NCI-H1930 (cell line): ENCODE data around the gene MLLT6.
A peak's percentile ranks its signal among the peaks of the same experiment; 100 is the strongest.

Experiments
- DNase-seq, 2 experiments: peaks; one replicate each; lab custom pipeline; 2025; lab: John Stamatoyannopoulos, UW

Gene MLLT6

GRCh38 chr17:38743556-38744171 lies 38.6 kb downstream of the MLLT6 start:
- no peak for DNase-seq

GRCh38 chr17:38745545-38745944 lies 40.5 kb downstream of the MLLT6 start:
- no peak for DNase-seq

- DNase-seq = no peak
These were observed 41.2 kb downstream of the MLLT6 start for GRCh38 chr17:38746004-38746848.

GRCh38 chr17:38746849-38747462 lies 41.9 kb downstream of the MLLT6 start:
- DNase-seq = no peak

- DNase-seq = peak in 1 of 2 experiments; percentile 33
These were observed 42.5 kb downstream of the MLLT6 start for GRCh38 chr17:38747463-38748148.

GRCh38 chr17:38748149-38748891 lies 43.2 kb downstream of the MLLT6 start, which contains the start of gene PCGF2:
TSS of gene PCGF2 (minus strand) at chr17:38748336. CDS start at chr17:38740402, 7,934 bp downstream.
- DNase-seq = peak; percentile 81 to 86

- no peak for DNase-seq
These were observed 43.8 kb downstream of the MLLT6 start for GRCh38 chr17:38748892-38749222.

- DNase-seq = peak; percentile 63
These were observed 44.4 kb downstream of the MLLT6 start for GRCh38 chr17:38749223-38750043.

- DNase-seq = no peak
These were observed 44.9 kb downstream of the MLLT6 start for GRCh38 chr17:38750044-38750311.

GRCh38 chr17:38750312-38751121 lies 45.4 kb downstream of the MLLT6 start:
- peak in 1 of 2 experiments; percentile 55 for DNase-seq

GRCh38 chr17:38751144-38751807 lies 46.2 kb downstream of the MLLT6 start:
- no peak for DNase-seq

GRCh38 chr17:38751808-38752307 lies 46.8 kb downstream of the MLLT6 start:
- DNase-seq = peak; percentile 79 to 88

GRCh38 chr17:38752308-38753070 lies 47.4 kb downstream of the MLLT6 start, which contains the start of gene PSMB3:
TSS of gene PSMB3 (plus strand) at chr17:38752741. CDS start at chr17:38752827, 86 bp downstream.
- peak; percentile 97 to 98 for DNase-seq

GRCh38 chr17:38753071-38753506 lies 48.0 kb downstream of the MLLT6 start:
- no peak for DNase-seq

GRCh38 chr17:38761612-38762011 lies 56.5 kb downstream of the MLLT6 start:
- DNase-seq = no peak

GRCh38 chr17:38762231-38762630 lies 57.2 kb downstream of the MLLT6 start:
- no peak for DNase-seq

GRCh38 chr17:38766341-38766740 lies 61.3 kb downstream of the MLLT6 start:
- no peak for DNase-seq

GRCh38 chr17:38768417-38768816 lies 63.3 kb downstream of the MLLT6 start:
- DNase-seq = no peak
